A673 (cell line): ENCODE data around the gene RBMS1. TPM values are rescaled to one million over a fixed set of nuclear protein-coding genes. Genes with fewer than 3 reads are reported as not detected.

Experiments
- BruUV-seq: library from RNA; stranded (reverse); fragments of 400-500 nt; replicated peaks from 2 replicates; lab custom pipeline; 2021; lab: Mats Ljungman, UMichigan
- CTCF ChIA-PET: fragments of 300-600 bp; sonication (Branson Sonifier 250); formaldehyde crosslinking; loops from one replicate; lab custom pipeline; 2022; ENCODE audit warnings: antibody characterized with exemption; lab: Charles Lee
- POLR2A ChIA-PET: fragments of 300-600 bp; sonication (Branson Sonifier 250); formaldehyde crosslinking; loops from one replicate; lab custom pipeline; 2022; ENCODE audit warnings: antibody characterized with exemption; ENCODE audit not compliant: low non-redundant PET; lab: Charles Lee
- DNase-seq: peaks from one replicate; pipeline ENCODE4 v3.0.0-alpha.2; 2015; ENCODE audit warnings: low spot score
- H3K27ac ChIP-seq: fragments of 200-600 bp; sonication (generic); 2 replicates; pipeline ENCODE4 v1.5.1; 2016; ENCODE audit warnings: mixed run types, low read depth, mild to moderate bottlenecking, mixed read lengths, antibody characterized with exemption, low read length; ENCODE audit not compliant: poor library complexity, severe bottlenecking
- H3K27me3 ChIP-seq: fragments of 200-600 bp; sonication (generic); replicated peaks from 2 replicates; pipeline ENCODE4 v1.6.1; 2017; ENCODE audit warnings: mixed run types, low read depth, mild to moderate bottlenecking, mixed read lengths, antibody characterized with exemption, low read length; ENCODE audit not compliant: insufficient read depth, poor library complexity
- H3K36me3 ChIP-seq: fragments of 200-600 bp; sonication (generic); 2 replicates; pipeline ENCODE4 v1.6.1; 2016; ENCODE audit warnings: mixed run types, mild to moderate bottlenecking, mixed read lengths, antibody characterized with exemption, low read length; ENCODE audit not compliant: insufficient read depth, poor library complexity, severe bottlenecking
- H3K4me1 ChIP-seq: fragments of 200-600 bp; sonication (generic); 2 replicates; pipeline ENCODE4 v1.6.1; 2017; ENCODE audit warnings: mixed run types, mild to moderate bottlenecking, mixed read lengths, antibody characterized with exemption, low read length; ENCODE audit not compliant: insufficient read depth, poor library complexity, severe bottlenecking
- H3K4me3 ChIP-seq: fragments of 200-600 bp; sonication (generic); 2 replicates; pipeline ENCODE4 v1.5.1; 2016; ENCODE audit warnings: low read depth, mixed run types, mild to moderate bottlenecking, mixed read lengths, low read length; ENCODE audit not compliant: poor library complexity, severe bottlenecking
- H3K9me3 ChIP-seq: fragments of 200-600 bp; sonication (generic); 2 replicates; pipeline ENCODE4 v1.6.1; 2016; ENCODE audit warnings: mixed run types, low read depth, mild to moderate bottlenecking, mixed read lengths, antibody characterized with exemption, low read length; ENCODE audit not compliant: poor library complexity, severe bottlenecking
- EZH2 ChIP-seq: fragments of 200-600 bp; sonication (generic); IDR thresholded peaks from 2 replicates; pipeline ENCODE4 v1.6.1; 2017; ENCODE audit warnings: borderline replicate concordance, low read depth, mild to moderate bottlenecking, mixed read lengths, antibody characterized with exemption, low read length; ENCODE audit not compliant: poor library complexity, severe bottlenecking
- intact Hi-C: fragments of 100-400 bp; cut with micrococcal nuclease; formaldehyde crosslinking; loops from one replicate; pipeline ENCODE4 v1.10.0; 2022; ENCODE audit not compliant: unreplicated experiment
- total RNA-seq: library from RNA; stranded (reverse); gene quantifications from 2 replicates; pipeline ENCODE4 v1.2.3, GENCODE V29; 2021
- TF ChIP-seq, protein P1 (sequence below): fragments of 300-800, 200-600 bp; sonication (generic); conservative IDR thresholded peaks from 2 replicates; pipeline ENCODE4 v1.5.1; 2017; ENCODE audit warnings: low read depth, mild to moderate bottlenecking, antibody characterized with exemption, low read length, moderate library complexity, mixed read lengths

RBMS1 gene
- total RNA-seq, 1 experiment from 2014 or later = 84.9 TPM

DNA sequence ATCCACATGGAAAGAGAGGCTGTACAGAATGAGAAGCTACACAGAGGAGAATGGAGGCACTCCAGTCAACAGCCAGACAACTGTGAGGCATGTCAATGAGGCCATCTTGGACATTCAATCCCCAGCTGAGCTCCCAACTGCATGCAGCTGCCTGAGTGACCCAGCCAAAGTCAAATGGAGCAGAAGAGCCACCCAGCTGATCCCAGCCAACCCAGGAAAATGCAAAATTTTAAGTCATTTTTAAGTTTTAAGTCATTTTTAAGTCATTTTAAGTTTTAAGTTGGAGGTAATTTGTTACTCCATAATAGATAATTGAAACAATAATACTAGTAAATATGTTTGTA, 63.6 kb downstream of the RBMS1 start:
- BruUV-seq = no TSS peak
- TF ChIP-seq, protein P1, sequence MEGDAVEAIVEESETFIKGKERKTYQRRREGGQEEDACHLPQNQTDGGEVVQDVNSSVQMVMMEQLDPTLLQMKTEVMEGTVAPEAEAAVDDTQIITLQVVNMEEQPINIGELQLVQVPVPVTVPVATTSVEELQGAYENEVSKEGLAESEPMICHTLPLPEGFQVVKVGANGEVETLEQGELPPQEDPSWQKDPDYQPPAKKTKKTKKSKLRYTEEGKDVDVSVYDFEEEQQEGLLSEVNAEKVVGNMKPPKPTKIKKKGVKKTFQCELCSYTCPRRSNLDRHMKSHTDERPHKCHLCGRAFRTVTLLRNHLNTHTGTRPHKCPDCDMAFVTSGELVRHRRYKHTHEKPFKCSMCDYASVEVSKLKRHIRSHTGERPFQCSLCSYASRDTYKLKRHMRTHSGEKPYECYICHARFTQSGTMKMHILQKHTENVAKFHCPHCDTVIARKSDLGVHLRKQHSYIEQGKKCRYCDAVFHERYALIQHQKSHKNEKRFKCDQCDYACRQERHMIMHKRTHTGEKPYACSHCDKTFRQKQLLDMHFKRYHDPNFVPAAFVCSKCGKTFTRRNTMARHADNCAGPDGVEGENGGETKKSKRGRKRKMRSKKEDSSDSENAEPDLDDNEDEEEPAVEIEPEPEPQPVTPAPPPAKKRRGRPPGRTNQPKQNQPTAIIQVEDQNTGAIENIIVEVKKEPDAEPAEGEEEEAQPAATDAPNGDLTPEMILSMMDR = no peak
- TF ChIP-seq EZH2 = no peak
- intact Hi-C loops = no loop called here
- H3K4me1 ChIP-seq = peaks cover 65% of the 10 kb centered on the region
- peak overlapping the region; percentile 90 for H3K27ac ChIP-seq
- H3K4me3 ChIP-seq = no peak overlapping the region
- ChIA-PET CTCF (no interaction called here), POLR2A (no interaction called here)
- peaks cover 19% of the 10 kb centered on the region for H3K9me3 ChIP-seq
- H3K36me3 ChIP-seq = peaks cover 8% of the 10 kb centered on the region
- no peak for DNase-seq
- no peaks in the 10 kb centered on the region for H3K27me3 ChIP-seq

DNA sequence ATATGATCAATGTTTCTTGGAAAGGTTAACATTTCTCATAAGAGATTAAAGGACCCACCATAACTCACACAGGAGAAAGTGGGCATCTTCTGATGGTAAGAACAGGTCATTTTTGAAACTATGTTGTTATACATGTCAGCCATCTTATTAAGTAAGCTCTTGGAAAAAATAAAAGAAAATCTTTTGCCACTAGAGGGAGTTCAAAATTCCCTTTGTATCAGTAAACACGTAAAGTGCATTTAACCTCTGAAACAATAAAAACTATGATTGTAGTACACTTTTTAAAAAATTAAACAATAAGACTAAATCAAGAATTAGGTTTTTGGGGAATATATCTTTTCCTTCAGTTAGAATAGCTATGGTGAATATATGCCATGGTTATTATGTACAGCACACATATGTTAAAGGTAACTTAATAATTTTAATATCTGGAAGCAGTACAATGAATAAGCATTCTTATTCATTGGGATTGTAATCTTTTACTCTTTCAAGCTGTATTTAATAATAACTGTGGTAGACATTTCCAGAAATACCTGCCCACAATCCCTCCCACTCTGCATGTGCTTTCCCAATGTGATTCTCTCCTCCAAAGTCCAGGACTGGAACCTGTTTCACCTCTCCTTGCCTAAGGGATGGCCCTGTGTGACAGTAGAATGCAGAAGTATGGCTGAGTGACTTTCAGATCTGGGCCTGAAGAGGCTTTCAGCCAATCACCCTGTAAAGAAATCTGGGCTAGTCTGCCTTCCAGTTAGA, 64.2 kb downstream of the RBMS1 start:
- peaks cover 19% of the 10 kb centered on the region for H3K9me3 ChIP-seq
- peaks cover 68% of the 10 kb centered on the region for H3K4me1 ChIP-seq
- no TSS peak for BruUV-seq
- peaks cover 8% of the 10 kb centered on the region for H3K36me3 ChIP-seq
- no peak for TF ChIP-seq EZH2
- TF ChIP-seq, protein P1 = peak; percentile 70
- intact Hi-C loops = loop anchor here (2.0 to 10.0 kb wide), 4 partner anchors 57 to 541 kb away; partner anchors contain the start of gene RBMS1
- ChIA-PET POLR2A (no interaction called here), CTCF (interaction anchor here (0.6 to 2.4 kb wide), 4 partner anchors 23 to 565 kb away, joined by 3 to 7 read pairs (median 4); no protein-coding TSS in a partner anchor)
- peak overlapping the region; percentile 35 for H3K4me3 ChIP-seq
- H3K27ac ChIP-seq = peak overlapping the region; percentile 90
- DNase-seq = peak; percentile 87
- H3K27me3 ChIP-seq = no peaks in the 10 kb centered on the region

DNA sequence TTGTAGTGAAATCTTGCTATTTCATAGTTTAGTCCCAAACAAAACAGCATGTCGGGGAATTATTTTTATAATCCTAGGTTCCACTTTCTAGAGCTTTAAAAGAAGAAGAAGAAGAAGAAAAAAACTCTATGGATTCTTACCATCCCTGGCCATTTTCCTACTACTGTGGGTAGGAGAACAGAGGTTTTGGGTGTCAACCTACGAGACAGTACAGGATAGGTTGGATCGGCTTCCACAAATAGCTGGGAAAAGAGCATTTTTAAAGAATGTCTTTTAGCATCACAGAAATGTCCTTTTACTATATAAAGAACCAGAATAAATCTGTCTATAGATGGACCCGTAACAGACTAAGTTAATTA, 65.2 kb downstream of the RBMS1 start:
- Histone ChIP-seq H3K9me3 (peaks cover 19% of the 10 kb centered on the region), H3K4me3 (peak overlapping the region; percentile 35), H3K36me3 (peaks cover 8% of the 10 kb centered on the region), H3K27me3 (no peaks in the 10 kb centered on the region), H3K4me1 (peaks cover 57% of the 10 kb centered on the region), H3K27ac (peak overlapping the region; percentile 90)
- peak; percentile 62 for DNase-seq
- POLR2A ChIA-PET = interaction anchor here (0.6 kb wide), 1 partner anchor 66 kb away, joined by 6 read pairs; no protein-coding TSS in a partner anchor
- CTCF ChIA-PET = interaction anchor here (0.5 to 2.4 kb wide), 4 partner anchors 75 to 566 kb away, joined by 3 to 7 read pairs (median 4); no protein-coding TSS in a partner anchor
- intact Hi-C loops = loop anchor here (2.0 to 10.0 kb wide), 4 partner anchors 56 to 542 kb away; partner anchors contain the start of gene RBMS1
- no TSS peak for BruUV-seq
- no peak for TF ChIP-seq EZH2
- TF ChIP-seq, protein P1 = no peak
